Measurements from ENCODE around the gene CEACAM18. TPM values are rescaled to one million over a fixed set of nuclear protein-coding genes. Genes with fewer than 3 reads are reported as not detected.

CEACAM18 gene
- polyA plus RNA-seq, 1 of the 3 experiments (the other 2 are of a cell fraction) = not detected

GRCh38 chr19:51521781-51522180 is 43.4 kb downstream of the CEACAM18 start:
- WGBS (ENCODE audit: low lambda C conversion rate) = 0% methylated on average over 2 of the region's 2 CpGs
- Histone ChIP-seq H3K27me3 (ENCODE audit: insufficient read depth) (no peaks in the 10 kb centered on the region; the same call in none of the 2 replicates), H3K27ac (ENCODE audit: low read depth in 2 of 2, low read length in 1 of 2) (no peak overlapping the region), H3K9ac (no peak overlapping the region), H3K79me2 (ENCODE audit: insufficient read depth) (no peaks in the 10 kb centered on the region), H4K20me1 (ENCODE audit: insufficient read depth) (no peaks in the 10 kb centered on the region), H3F3A (replicated peaks; ENCODE audit: insufficient read depth) (no peaks in the 10 kb centered on the region), H3K4me2 (no peak overlapping the region), H3K9me3 (no peaks in the 10 kb centered on the region), H3K4me1 (ENCODE audit: control insufficient read depth in 1 of 2, insufficient read depth in 2 of 2, low read depth in 1 of 2, low read length in 1 of 2) (no peaks in the 10 kb centered on the region), H3K36me3 (replicated peaks in 1 of 2; ENCODE audit: control insufficient read depth in 1 of 2, insufficient read depth in 2 of 2, low read length in 1 of 2) (no peaks in the 10 kb centered on the region), H2AFZ (ENCODE audit: low read depth) (no peak overlapping the region), H3K9me2 (no peaks in the 10 kb centered on the region), H3K4me3 (ENCODE audit: low read depth in 2 of 2, low read length in 1 of 2) (no peak overlapping the region)
- ChIA-PET CTCF (no interaction called here), POLR2A (no interaction called here)
- TF ChIP-seq TAF1 (IDR thresholded peaks at IDR 0.05; ENCODE audit: borderline replicate concordance, low read depth, low read length) = no peak
- no peak for TF ChIP-seq MXI1 (IDR thresholded peaks at IDR 0.05; ENCODE audit: low read depth, low read length)
- TF ChIP-seq FOXM1 (IDR thresholded peaks at IDR 0.05; ENCODE audit: low read depth) = no peak
- no peak for TF ChIP-seq USF2 (IDR thresholded peaks at IDR 0.05; ENCODE audit: borderline replicate concordance, low read depth, low read length)
- TF ChIP-seq EP300 (IDR thresholded peaks at IDR 0.05; ENCODE audit: borderline replicate concordance in 1 of 2, low read depth in 1 of 2, low read length in 1 of 2) = no peak
- TF ChIP-seq CHD2 (IDR thresholded peaks at IDR 0.05; ENCODE audit: low read length, partially characterized antibody) = no peak
- no peak for TF ChIP-seq TEAD4 (IDR thresholded peaks at IDR 0.05; ENCODE audit: borderline replicate concordance, insufficient read depth)
- no peak for TF ChIP-seq RCOR1 (IDR thresholded peaks at IDR 0.05; ENCODE audit: low read length)
- TF ChIP-seq CTCF (IDR thresholded peaks at IDR 0.05) = no peak
- no peak for TF ChIP-seq USF1 (IDR thresholded peaks at IDR 0.05; ENCODE audit: borderline replicate concordance, low read depth)
- no peak for TF ChIP-seq MEF2A (IDR thresholded peaks at IDR 0.05; ENCODE audit: borderline replicate concordance, low read depth)
- no peak for DNase-seq

- H3K9me3 ChIP-seq = no peaks in the 10 kb centered on the region
- no peaks in the 10 kb centered on the region for H3K4me1 ChIP-seq (ENCODE audit: control insufficient read depth in 1 of 2, insufficient read depth in 2 of 2, low read depth in 1 of 2, low read length in 1 of 2)
- H3K9ac ChIP-seq = no peak overlapping the region
- H3K9me2 ChIP-seq = no peaks in the 10 kb centered on the region
- no peak overlapping the region for H3K4me3 ChIP-seq (ENCODE audit: low read depth in 2 of 2, low read length in 1 of 2)
- no peaks in the 10 kb centered on the region for H4K20me1 ChIP-seq (ENCODE audit: insufficient read depth)
- H3K79me2 ChIP-seq (ENCODE audit: insufficient read depth) = no peaks in the 10 kb centered on the region
- H3K36me3 ChIP-seq (replicated peaks in 1 of 2; ENCODE audit: control insufficient read depth in 1 of 2, insufficient read depth in 2 of 2, low read length in 1 of 2) = no peaks in the 10 kb centered on the region
- WGBS (ENCODE audit: low lambda C conversion rate) = 19% methylated on average over 7 of the region's 8 CpGs
- H3K4me2 ChIP-seq = no peak overlapping the region
- ChIA-PET CTCF (interaction anchor here (1.2 to 3.2 kb wide), 2 partner anchors 9 to 133 kb away, joined by 3 to 10 read pairs; no protein-coding TSS in a partner anchor), POLR2A (no interaction called here)
- H2AFZ ChIP-seq (ENCODE audit: low read depth) = no peak overlapping the region
- no peak overlapping the region for H3K27ac ChIP-seq (ENCODE audit: low read depth in 2 of 2, low read length in 1 of 2)
- no peak for TF ChIP-seq GATA2 (CRISPR knock-in tag; IDR thresholded peaks at IDR 0.05)
- no peak for TF ChIP-seq USF1 (IDR thresholded peaks at IDR 0.05; ENCODE audit: borderline replicate concordance, low read depth)
- no peak for TF ChIP-seq PBX3 (IDR thresholded peaks at IDR 0.05)
- TF ChIP-seq RXRA (IDR thresholded peaks at IDR 0.05; ENCODE audit: borderline replicate concordance, low read depth) = no peak
- DNase-seq = no peak
- H3K27me3 ChIP-seq (ENCODE audit: insufficient read depth) = peaks cover 5% of the 10 kb centered on the region
- no peaks in the 10 kb centered on the region for H3F3A ChIP-seq (replicated peaks; ENCODE audit: insufficient read depth)
Observed at GRCh38 chr19:51524666-51525264, 46.4 kb downstream of the CEACAM18 start.

All from SK-N-SH (cell line).